HepG2 (cell line): Measurements from ENCODE around the gene BCAS3. TPM values are rescaled to one million over a fixed set of nuclear protein-coding genes. Genes with fewer than 3 reads are reported as not detected.

Source experiments
- AKNA ChIP-seq: sonication (generic); formaldehyde crosslinking; IDR thresholded peaks from 2 replicates; pipeline ENCODE4 v1.4.0; 2020; ENCODE audit warnings: missing genetic modification reagents, borderline replicate concordance
- NRL ChIP-seq: sonication (generic); formaldehyde crosslinking; IDR thresholded peaks from 2 replicates; pipeline ENCODE4 v1.5.0; 2020; ENCODE audit warnings: missing genetic modification reagents, mild to moderate bottlenecking, moderate library complexity, borderline replicate concordance
- RFXAP ChIP-seq: sonication (generic); formaldehyde crosslinking; IDR thresholded peaks from 2 replicates; pipeline ENCODE4 v1.4.0; 2020; ENCODE audit warnings: missing genetic modification reagents, borderline replicate concordance
- SP5 ChIP-seq: IDR thresholded peaks from 2 replicates; pipeline ENCODE4 v1.6.1; 2016; ENCODE audit warnings: low read depth, borderline replicate concordance
- SSRP1 ChIP-seq: IDR thresholded peaks from 2 replicates; pipeline ENCODE4 v1.6.1; 2016; ENCODE audit warnings: control low read depth
- ZNF710 ChIP-seq: sonication (generic); formaldehyde crosslinking; IDR thresholded peaks from 2 replicates; pipeline ENCODE4 v1.5.0; 2020; ENCODE audit warnings: mild to moderate bottlenecking, missing genetic modification reagents, borderline replicate concordance
- polyA plus RNA-seq, 8 experiments: library from polyadenylated mRNA; depleted of rRNA in 3 of 8; stranded (reverse) in 7 of 8; unstranded in 1 of 8; fragments of >200 nt; fragmentation: Illumina TruSeq in 4 of 8; extraction: Trizol in 4 of 8; gene quantifications; 2 replicates each; pipeline versions ENCODE4 v1.2.1 to v1.2.3, GENCODE V29; 2011 to 2016; ENCODE audit warnings: low read depth in 4 of 8, missing spikeins in 1 of 8, mixed read lengths in 1 of 8; ENCODE audit not compliant: insufficient read depth in 1 of 8
- total RNA-seq, 5 experiments: library from RNA; depleted of rRNA; stranded (reverse); fragments of >200 nt; fragmentation: Illumina TruSeq; extraction: Trizol; gene quantifications; 2 replicates each; pipeline ENCODE4 v1.2.3, GENCODE V29; 2016; ENCODE audit warnings: low read depth in 1 of 5

The BCAS3 gene
- total and polyA plus RNA-seq, 2 of the 13 experiments (the other 11 are each of a cell fraction or from before 2014, with no cell fraction given), result 10.7 to 11.2 TPM

GRCh38 chr17:61388561-61389356, 711.1 kb downstream of the BCAS3 start (continued):
- TF ChIP-seq AKNA (CRISPR knock-in tag), result no peak
- no peak for TF ChIP-seq ZNF710
- no peak for TF ChIP-seq SSRP1 (CRISPR knock-in tag)
- TF ChIP-seq SP5 (CRISPR knock-in tag), result no peak
- no peak for TF ChIP-seq RFXAP (CRISPR knock-in tag)
- TF ChIP-seq NRL (CRISPR knock-in tag), result 0 out of 2 replicates have a peak, but pooled peaks have one; percentile 5
